Left lung (tissue), 14 donors: ENCODE measurements around the gene SPIN4. TPM values are rescaled to one million over a fixed set of nuclear protein-coding genes. Genes with fewer than 3 reads are reported as not detected.
A peak's percentile ranks its signal among the peaks of the same experiment; 100 is the strongest.
"Not testable (repeated sequence)": the region's sequence is repeated elsewhere in the genome, so short reads cannot be mapped to it uniquely, and the experiment has no call there.

Experiments
- ATAC-seq: fragments of 200-7000 bp; cut with Tn5 transposase; one replicate; pipeline ENCODE4 v1.9.1; 2020; ENCODE audit warnings: moderate library complexity
- DNase-seq, 4 donors: peaks; one replicate each; pipeline ENCODE4 v3.0.0-alpha.2; 2013 to 2020
- H3K27ac ChIP-seq, 2 donors: fragments of 200-600 bp; sonication (generic) in 1 of 2; one replicate each; pipeline versions ENCODE4 v1.5.0 to v1.8.0; 2020 to 2021
- H3K27me3 ChIP-seq, 2 donors: fragments of 200-600 bp; sonication (generic) in 1 of 2; one replicate each; pipeline versions ENCODE4 v1.5.0 to v1.8.0; 2020 to 2021
- H3K36me3 ChIP-seq, 2 donors: fragments of 200-600 bp; sonication (generic) in 1 of 2; one replicate each; pipeline versions ENCODE4 v1.5.0 to v1.8.0; 2020 to 2021
- H3K4me1 ChIP-seq, 2 donors: fragments of 200-600 bp; one replicate each; pipeline ENCODE4 v1.8.0; 2021
- H3K4me3 ChIP-seq, 2 donors: fragments of 200-600 bp; sonication (generic) in 1 of 2; one replicate each; pipeline versions ENCODE4 v1.5.0 to v1.8.0; 2020 to 2021; ENCODE audit warnings: mild to moderate bottlenecking in 1 of 2
- H3K9me3 ChIP-seq, 2 donors: fragments of 200-600 bp; sonication (generic) in 1 of 2; one replicate each; pipeline versions ENCODE4 v1.5.0 to v1.8.0; 2020 to 2021
- CTCF ChIP-seq, 2 donors: fragments of 200-600 bp; sonication (generic) in 1 of 2; IDR thresholded peaks; one replicate each; pipeline versions ENCODE4 v1.5.0 to v1.8.0; 2021; ENCODE audit warnings: antibody characterized with exemption in 2 of 2
- intact Hi-C, 2 donors: fragments of 100-400 bp; cut with DNase I; formaldehyde crosslinking; loops; one replicate each; pipeline versions ENCODE4 v1.11.2 to v1.14.2; 2022
- long read RNA-seq, 12 donors: library from polyadenylated mRNA in 2 of 12; unstranded in 2 of 12; transcript quantifications; one replicate each; pipeline ENCODE4 v2.0.0 and lab custom pipeline, GENCODE V29; 2019 to 2026
- polyA plus RNA-seq, 6 donors: library from polyadenylated mRNA; unstranded; fragments of 120-200 nt; gene quantifications; one replicate each; pipeline ENCODE4 v1.2.1, GENCODE V29; 2013; ENCODE audit not compliant: insufficient read length in 6 of 6
- total RNA-seq, 2 donors: library from RNA; stranded (reverse); fragmentation: NEBNext Ultra II Directional; extraction: Animal tissue kit (Norgen Biotek cat#: 25700); gene quantifications; one replicate each; pipeline ENCODE4 v1.2.1, GENCODE V29; 2021
- donor health status: DM: no; HTN: yes; CAD: no.
- donor health status: DM: no; HTN: no; CAD: no.

SPIN4 gene
- total RNA-seq: 1 to 10 TPM; 7.6 to 9.1 TPM
- 10 to 100 TPM; 16.6 to 23.2 (median 19.7) TPM for polyA plus RNA-seq
- long read RNA-seq, donor 1, full-length matches to known transcripts: 34 of 34 reads
- long read RNA-seq, donor 1, partial matches to known transcripts: 0 of 34 reads
- long read RNA-seq, donor 1, other reads (novel, unspliced or antisense): 0 of 34 reads
- long read RNA-seq, donor 2, full-length matches to known transcripts: 34 of 34 reads
- long read RNA-seq, donor 2, partial matches to known transcripts: 0 of 34 reads
- long read RNA-seq, donor 2, other reads (novel, unspliced or antisense): 0 of 34 reads
- long read RNA-seq, donor 3, full-length matches to known transcripts: 14 of 14 reads
- long read RNA-seq, donor 3, partial matches to known transcripts: 0 of 14 reads
- long read RNA-seq, donor 3, other reads (novel, unspliced or antisense): 0 of 14 reads
- long read RNA-seq, donor 4, full-length matches to known transcripts: 1 of 1 reads
- long read RNA-seq, donor 4, partial matches to known transcripts: 0 of 1 reads
- long read RNA-seq, donor 4, other reads (novel, unspliced or antisense): 0 of 1 reads
- long read RNA-seq, donor 5, full-length matches to known transcripts: 31 of 31 reads
- long read RNA-seq, donor 5, partial matches to known transcripts: 0 of 31 reads
- long read RNA-seq, donor 5, other reads (novel, unspliced or antisense): 0 of 31 reads
- long read RNA-seq, donor 6, full-length matches to known transcripts: 18 of 18 reads
- long read RNA-seq, donor 6, partial matches to known transcripts: 0 of 18 reads
- long read RNA-seq, donor 6, other reads (novel, unspliced or antisense): 0 of 18 reads
- long read RNA-seq, donor 7, full-length matches to known transcripts: 5 of 5 reads
- long read RNA-seq, donor 7, partial matches to known transcripts: 0 of 5 reads
- long read RNA-seq, donor 7, other reads (novel, unspliced or antisense): 0 of 5 reads
- long read RNA-seq, donor 8, full-length matches to known transcripts: 28 of 28 reads
- long read RNA-seq, donor 8, partial matches to known transcripts: 0 of 28 reads
- long read RNA-seq, donor 8, other reads (novel, unspliced or antisense): 0 of 28 reads
- long read RNA-seq, donor 9, full-length matches to known transcripts: 1 of 1 reads
- long read RNA-seq, donor 9, partial matches to known transcripts: 0 of 1 reads
- long read RNA-seq, donor 9, other reads (novel, unspliced or antisense): 0 of 1 reads
- long read RNA-seq, donor 10: 0 reads
- long read RNA-seq, donor 11, full-length matches to known transcripts: 30 of 30 reads
- long read RNA-seq, donor 11, partial matches to known transcripts: 0 of 30 reads
- long read RNA-seq, donor 11, other reads (novel, unspliced or antisense): 0 of 30 reads
- long read RNA-seq, donor 12, full-length matches to known transcripts: 13 of 13 reads
- long read RNA-seq, donor 12, partial matches to known transcripts: 0 of 13 reads
- long read RNA-seq, donor 12, other reads (novel, unspliced or antisense): 0 of 13 reads

GRCh38 chrX:63350941-63351616, at the start of gene SPIN4:
Gene SPIN4 (minus strand): TSS chrX:63351332. CDS start chrX:63350819, 513 bp downstream.
- H3K9me3 ChIP-seq: no peaks in the 10 kb centered on the region
- DNase-seq (peak; percentile 79 to 94 (median 92)), ATAC-seq (peak; percentile 100)
- intact Hi-C loops: no loop called here
- H3K4me3 ChIP-seq: peak within 1 kb of the TSS; percentile 36 to 55
- H3K27ac ChIP-seq: peak within 1 kb of the TSS; percentile 71 to 78
- no peaks in the 10 kb centered on the region for H3K4me1 ChIP-seq
- no peaks in the 10 kb centered on the region for H3K27me3 ChIP-seq
- H3K36me3 ChIP-seq: no peaks in the 10 kb centered on the region
- no peak for TF ChIP-seq CTCF (IDR thresholded peaks at IDR 0.05)

- ATAC-seq (no peak), DNase-seq (no peak)
- no peak overlapping the region for H3K27ac ChIP-seq
- no peaks in the 10 kb centered on the region for H3K4me1 ChIP-seq
- H3K4me3 ChIP-seq: no peak overlapping the region
- H3K9me3 ChIP-seq: no peaks in the 10 kb centered on the region
- no peaks in the 10 kb centered on the region for H3K36me3 ChIP-seq
- TF ChIP-seq CTCF (IDR thresholded peaks at IDR 0.05): no peak
- intact Hi-C loops: no loop called here
- H3K27me3 ChIP-seq: no peaks in the 10 kb centered on the region
Measured at GRCh38 chrX:63400340-63400739, 49.2 kb upstream of the SPIN4 start.

- H3K9me3 ChIP-seq: no peaks in the 10 kb centered on the region
Measured at GRCh38 chrX:63394872-63395271, 43.7 kb upstream of the SPIN4 start.

GRCh38 chrX:63393094-63393493, 42.0 kb upstream of the SPIN4 start:
- H3K9me3 ChIP-seq, H3K4me1 ChIP-seq, H3K4me3 ChIP-seq, H3K27me3 ChIP-seq, ATAC-seq, H3K36me3 ChIP-seq, H3K27ac ChIP-seq, intact Hi-C loops: not testable (repeated sequence)
- DNase-seq: peak in 1 of 4 donors; percentile 22

More at GRCh38 chrX:63394872-63395271, 43.7 kb upstream of the SPIN4 start:
- H3K4me1 ChIP-seq: no peaks in the 10 kb centered on the region
- H3K27me3 ChIP-seq: no peaks in the 10 kb centered on the region
- no peak for ATAC-seq
- no peak overlapping the region for H3K27ac ChIP-seq
- intact Hi-C loops: no loop called here
- no peak for DNase-seq
- no peak overlapping the region for H3K4me3 ChIP-seq
- H3K36me3 ChIP-seq: no peaks in the 10 kb centered on the region
- TF ChIP-seq CTCF (IDR thresholded peaks at IDR 0.05): no peak
